A549 (cell line): Measurements from ENCODE around the gene RTL5. TPM values are rescaled to one million over a fixed set of nuclear protein-coding genes. Genes with fewer than 3 reads are reported as not detected.
A peak's percentile ranks its signal among the peaks of the same experiment; 100 is the strongest.

Experiments used
- ATAC-seq, 2 experiments: fragments of 200-7000 bp in 1 of 2; fragments of >200 bp in 1 of 2; cut with Nextera tagmentation in 1 of 2; cut with Tn5 transposase in 1 of 2; 3 replicates each; pipeline versions ENCODE4 v1.8.0 to v1.9.1; 2018 to 2020; ENCODE audit warnings: mild to moderate bottlenecking in 1 of 2, moderate library complexity in 1 of 2
- CTCF ChIA-PET: fragments of 300-600 bp; sonication (Branson Sonifier 250); formaldehyde crosslinking; extraction: SDS; loops from one replicate; lab custom pipeline; 2021; ENCODE audit warnings: antibody characterized with exemption, inconsistent platforms; lab: Yijun Ruan, JAX
- POLR2A ChIA-PET: fragments of 350-600 bp; formaldehyde crosslinking; extraction: SDS; loops from one replicate; lab custom pipeline; 2021; ENCODE audit warnings: antibody characterized with exemption, inconsistent platforms; lab: Yijun Ruan, JAX
- DNase-seq, 2 experiments: peaks; one replicate each; pipeline versions ENCODE4 v3.0.0 to v3.0.0-alpha.2; 2011 to 2016; ENCODE audit warnings: low read depth in 1 of 2, low spot score in 1 of 2
- FAIRE-seq: peaks from 2 replicates; lab custom pipeline; 2011; peaks lifted over from hg19 to GRCh38; lab: Jason Lieb, UNC
- H3K27ac ChIP-seq, 2 experiments: fragments of >200 bp; sonication (Bioruptor Twin); formaldehyde crosslinking; 3 replicates each; pipeline ENCODE4 v1.5.1; 2016 to 2017
- H3K4me1 ChIP-seq: fragments of >200 bp; sonication (Bioruptor Twin); formaldehyde crosslinking; 3 replicates; pipeline ENCODE4 v1.6.1; 2016
- H3K4me2 ChIP-seq: fragments of >200 bp; sonication (Bioruptor Twin); formaldehyde crosslinking; 3 replicates; pipeline ENCODE4 v1.6.1; 2016
- H3K4me3 ChIP-seq: fragments of >200 bp; sonication (Bioruptor Twin); formaldehyde crosslinking; 3 replicates; pipeline ENCODE4 v1.5.1; 2016
- H3K9me3 ChIP-seq: fragments of >200 bp; sonication (Bioruptor Twin); formaldehyde crosslinking; 3 replicates; pipeline ENCODE4 v1.6.1; 2016
- BHLHE40 ChIP-seq: IDR thresholded peaks from 2 replicates; pipeline ENCODE4 v1.6.1; 2012; ENCODE audit warnings: low read depth, low read length, inconsistent platforms
- CBX8 ChIP-seq: fragments of 200-600 bp; sonication (generic); IDR thresholded peaks from 2 replicates; pipeline ENCODE4 v1.6.1; 2016
- CEBPB ChIP-seq, 2 experiments: fragments of >200 bp in 1 of 2; sonication (Bioruptor Twin) in 1 of 2; formaldehyde crosslinking in 1 of 2; IDR thresholded peaks; 2 replicates each; pipeline ENCODE4 v1.6.1; 2012 to 2016
- HEYL ChIP-seq: fragments of 250-450 bp; sonication (Bioruptor Pico); IDR thresholded peaks from 2 replicates; pipeline ENCODE4 v1.8.0; 2021; ENCODE audit warnings: mild to moderate bottlenecking, moderate library complexity
- HOXB13 ChIP-seq: fragments of 250-450 bp; sonication (Bioruptor Pico); IDR thresholded peaks from 2 replicates; pipeline ENCODE4 v1.5.0; 2020; ENCODE audit warnings: low read depth, mild to moderate bottlenecking, moderate library complexity
- JUNB ChIP-seq: fragments of >200 bp; sonication (Bioruptor Twin); formaldehyde crosslinking; IDR thresholded peaks from 2 replicates; pipeline ENCODE4 v1.6.1; 2016
- KDM1A ChIP-seq: fragments of 200-600 bp; sonication (generic); IDR thresholded peaks from 2 replicates; pipeline ENCODE4 v1.6.1; 2016; ENCODE audit warnings: low read depth, mild to moderate bottlenecking
- KDM5A ChIP-seq: fragments of 200-600 bp; sonication (generic); IDR thresholded peaks from 2 replicates; pipeline ENCODE4 v1.6.1; 2016; ENCODE audit warnings: antibody characterized with exemption, mild to moderate bottlenecking
- NFE2L2 ChIP-seq: fragments of 150-350 bp; conservative IDR thresholded peaks from 2 replicates; pipeline ENCODE4 v1.6.1; 2014; ENCODE audit warnings: low read length
- NPAS2 ChIP-seq: fragments of 250-450 bp; sonication (Bioruptor Pico); IDR thresholded peaks from 2 replicates; pipeline ENCODE4 v1.8.0; 2022; ENCODE audit warnings: mild to moderate bottlenecking, moderate library complexity, borderline replicate concordance
- POLR2A ChIP-seq: IDR thresholded peaks from 2 replicates; pipeline ENCODE4 v1.6.1; 2012; ENCODE audit warnings: mild to moderate bottlenecking, low read length
- RFX5 ChIP-seq: fragments of 450-650 bp; IDR thresholded peaks from 2 replicates; pipeline ENCODE4 v1.7.1; 2014; ENCODE audit warnings: antibody characterized with exemption, mild to moderate bottlenecking, moderate library complexity
- TFCP2L1 ChIP-seq: fragments of 250-450 bp; sonication (Bioruptor Pico); IDR thresholded peaks from 2 replicates; pipeline ENCODE4 v1.5.0; 2021; ENCODE audit warnings: mild to moderate bottlenecking
- TP53 ChIP-seq: fragments of 250-450 bp; sonication (Bioruptor Pico); IDR thresholded peaks from 2 replicates; pipeline ENCODE4 v1.5.0; 2021; ENCODE audit warnings: mild to moderate bottlenecking, moderate library complexity
- ZFP36 ChIP-seq: fragments of 450-650 bp; IDR thresholded peaks from 2 replicates; pipeline ENCODE4 v1.6.1; 2014; ENCODE audit warnings: borderline replicate concordance; ENCODE audit not compliant: partially characterized antibody
- WGBS: methylation state at CpG from one replicate; pipeline ENCODE4 v1.1.6; 2017; ENCODE audit errors: missing lambda C conversion rate; 5-methylcytosine and 5-hydroxymethylcytosine counted together
- polyA plus RNA-seq, 4 experiments: library from polyadenylated mRNA; depleted of rRNA in 3 of 4; stranded (reverse); fragments of >200 nt; fragmentation: RNase III in 1 of 4; extraction: RNeasy Plus Mini Kit Qiagen cat#74134 plus additional on column Dnase treatment in 1 of 4; gene quantifications; 2 replicates in 3 of 4; 3 replicates in 1 of 4; pipeline ENCODE4 v1.2.3, GENCODE V29; 2011 to 2017
- TF ChIP-seq, protein P1 (sequence below): fragments of >200 bp; sonication (Bioruptor Twin); formaldehyde crosslinking; IDR thresholded peaks from 3 replicates; pipeline ENCODE4 v1.6.1; 2016
- TF ChIP-seq, protein P2 (sequence below): fragments of 250-450 bp; sonication (Bioruptor Pico); IDR thresholded peaks from 2 replicates; pipeline ENCODE4 v1.5.0; 2021; ENCODE audit warnings: mild to moderate bottlenecking, moderate library complexity, borderline replicate concordance
- TF ChIP-seq, protein P3 (sequence below): IDR thresholded peaks from 2 replicates; pipeline ENCODE4 v1.6.1; 2012

The RTL5 gene
- polyA plus RNA-seq, 2 of the 4 experiments (the other 2 are of a cell fraction) = 1.2 to 2.9 TPM

DNA sequence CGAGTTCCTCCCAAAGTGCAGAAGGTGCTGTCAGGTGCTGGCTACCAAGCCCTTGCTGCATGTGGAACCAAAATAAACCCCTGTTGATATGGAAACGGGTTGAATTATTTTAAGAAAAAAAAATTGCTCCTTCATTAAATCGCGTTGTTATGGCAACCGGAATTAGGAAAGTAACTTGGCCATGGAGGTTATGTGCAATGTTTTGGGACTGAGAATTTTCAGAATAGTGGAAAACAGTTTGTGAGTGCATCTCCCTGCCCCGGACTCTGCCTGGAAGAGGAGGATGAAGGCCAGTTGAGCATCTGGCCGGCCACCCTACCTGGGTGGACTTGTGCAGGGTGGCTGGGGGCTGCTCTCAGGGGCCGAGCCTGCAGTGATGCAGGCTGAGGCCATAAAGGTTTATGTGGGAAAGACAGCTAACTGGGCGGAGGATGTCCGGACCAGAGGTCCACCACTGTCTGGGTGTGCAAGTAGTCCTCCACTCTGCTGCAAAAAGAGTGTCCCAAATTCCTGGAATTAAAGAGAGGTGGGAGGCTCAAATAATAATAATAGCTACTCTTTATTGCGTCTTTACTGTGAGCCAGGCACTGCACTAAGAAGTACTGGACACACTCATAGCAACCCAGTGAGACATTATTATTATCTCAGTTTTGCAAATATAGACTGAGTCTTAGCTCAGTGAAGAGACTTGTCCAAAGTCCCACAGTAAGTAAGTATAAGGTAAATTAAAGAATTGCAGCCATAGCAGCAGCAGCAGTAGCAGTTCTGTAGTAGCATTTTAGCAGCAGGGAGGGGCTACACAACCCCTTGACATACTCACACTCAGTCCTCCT, 20.6 kb downstream of the RTL5 start:
- no peak for FAIRE-seq
- POLR2A ChIA-PET = no interaction called here

DNA sequence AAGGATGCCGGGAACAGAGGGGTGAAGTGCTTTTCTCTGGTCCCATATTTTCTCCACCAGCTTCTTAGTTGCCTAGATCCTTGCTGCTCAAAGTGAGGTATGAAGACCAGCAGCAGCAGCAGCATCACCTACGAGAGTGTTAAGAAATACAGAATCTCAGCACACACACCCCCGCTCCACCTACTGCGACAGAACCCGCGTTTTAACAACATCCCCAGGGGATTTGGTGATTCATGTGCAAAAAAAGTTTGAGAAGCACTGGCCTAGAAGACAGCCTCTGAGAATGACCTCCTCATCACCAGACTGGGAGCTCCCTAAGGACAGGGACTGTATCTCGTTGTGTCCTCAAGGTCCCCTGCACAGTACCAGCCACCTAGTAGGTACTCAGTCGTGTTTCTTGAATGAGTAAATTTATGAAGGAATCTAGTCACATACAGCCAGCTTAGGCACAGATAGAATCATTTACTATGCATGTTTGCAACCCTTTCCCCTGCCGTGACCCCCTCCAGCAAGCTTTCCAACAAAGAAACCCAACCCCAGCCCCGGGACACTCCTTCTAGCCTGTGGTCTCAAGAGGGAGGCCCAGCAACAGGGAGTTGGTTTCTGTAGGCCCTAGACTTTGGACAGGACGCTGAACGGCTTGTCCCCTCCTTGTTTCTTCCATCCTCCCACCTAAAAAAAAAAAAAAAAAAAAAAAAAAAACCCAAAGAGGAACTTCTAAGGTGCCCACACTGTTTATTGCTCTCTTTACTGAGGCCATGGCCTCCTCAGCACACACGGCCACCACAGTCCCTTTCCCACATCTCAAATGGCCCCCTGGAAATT, 21.5 kb downstream of the RTL5 start:
- peak; percentile 59 for FAIRE-seq
- POLR2A ChIA-PET = no interaction called here
- no peak overlapping the region; a peak in 1 of 6 replicates for H3K27ac ChIP-seq
- 0 out of 3 replicates have a peak overlapping the region, but pooled peaks have one; percentile 6 for H3K4me2 ChIP-seq
- WGBS = 56% methylated on average over 13 of the region's 13 CpGs
- H3K9me3 ChIP-seq = no peaks in the 10 kb centered on the region
- H3K4me1 ChIP-seq = peaks cover 34% of the 10 kb centered on the region
- TF ChIP-seq, protein P1, sequence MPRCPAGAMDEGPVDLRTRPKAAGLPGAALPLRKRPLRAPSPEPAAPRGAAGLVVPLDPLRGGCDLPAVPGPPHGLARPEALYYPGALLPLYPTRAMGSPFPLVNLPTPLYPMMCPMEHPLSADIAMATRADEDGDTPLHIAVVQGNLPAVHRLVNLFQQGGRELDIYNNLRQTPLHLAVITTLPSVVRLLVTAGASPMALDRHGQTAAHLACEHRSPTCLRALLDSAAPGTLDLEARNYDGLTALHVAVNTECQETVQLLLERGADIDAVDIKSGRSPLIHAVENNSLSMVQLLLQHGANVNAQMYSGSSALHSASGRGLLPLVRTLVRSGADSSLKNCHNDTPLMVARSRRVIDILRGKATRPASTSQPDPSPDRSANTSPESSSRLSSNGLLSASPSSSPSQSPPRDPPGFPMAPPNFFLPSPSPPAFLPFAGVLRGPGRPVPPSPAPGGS = no peak
- TF ChIP-seq HOXB13 (CRISPR knock-in tag) (no peak), ZFP36 (no peak), CBX8 (no peak), JUNB (no peak)
- TF ChIP-seq, protein P2, sequence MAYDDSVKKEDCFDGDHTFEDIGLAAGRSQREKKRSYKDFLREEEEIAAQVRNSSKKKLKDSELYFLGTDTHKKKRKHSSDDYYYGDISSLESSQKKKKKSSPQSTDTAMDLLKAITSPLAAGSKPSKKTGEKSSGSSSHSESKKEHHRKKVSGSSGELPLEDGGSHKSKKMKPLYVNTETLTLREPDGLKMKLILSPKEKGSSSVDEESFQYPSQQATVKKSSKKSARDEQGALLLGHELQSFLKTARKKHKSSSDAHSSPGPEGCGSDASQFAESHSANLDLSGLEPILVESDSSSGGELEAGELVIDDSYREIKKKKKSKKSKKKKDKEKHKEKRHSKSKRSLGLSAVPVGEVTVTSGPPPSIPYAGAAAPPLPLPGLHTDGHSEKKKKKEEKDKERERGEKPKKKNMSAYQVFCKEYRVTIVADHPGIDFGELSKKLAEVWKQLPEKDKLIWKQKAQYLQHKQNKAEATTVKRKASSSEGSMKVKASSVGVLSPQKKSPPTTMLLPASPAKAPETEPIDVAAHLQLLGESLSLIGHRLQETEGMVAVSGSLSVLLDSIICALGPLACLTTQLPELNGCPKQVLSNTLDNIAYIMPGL (CRISPR knock-in tag) = no peak
- no peak for ATAC-seq
- CTCF ChIA-PET = interaction anchor here (1.5 to 1.6 kb wide), 3 partner anchors 16 to 111 kb away, joined by 3 to 7 read pairs (median 4); no protein-coding TSS in a partner anchor
- H3K4me3 ChIP-seq = no peak overlapping the region
- no peak for DNase-seq

More for the DNA sequence above, 20.6 kb downstream of the RTL5 start:
- no peak overlapping the region for H3K4me3 ChIP-seq
- CTCF ChIA-PET = interaction anchor here (1.0 to 1.5 kb wide), 2 partner anchors 15 to 112 kb away, joined by 3 to 7 read pairs; no protein-coding TSS in a partner anchor
- H3K9me3 ChIP-seq = no peaks in the 10 kb centered on the region
- 64% methylated on average over 11 of the region's 11 CpGs for WGBS
- DNase-seq (no peak), ATAC-seq (peak; percentile 76 to 88; a peak in 5 of 6 replicates)
- no peak for TF ChIP-seq TFCP2L1 (CRISPR knock-in tag)
- no peak for TF ChIP-seq POLR2A
- TF ChIP-seq NPAS2 (CRISPR knock-in tag) = no peak
- no peak for TF ChIP-seq RFX5
- no peak for TF ChIP-seq JUNB
- TF ChIP-seq, protein P3, sequence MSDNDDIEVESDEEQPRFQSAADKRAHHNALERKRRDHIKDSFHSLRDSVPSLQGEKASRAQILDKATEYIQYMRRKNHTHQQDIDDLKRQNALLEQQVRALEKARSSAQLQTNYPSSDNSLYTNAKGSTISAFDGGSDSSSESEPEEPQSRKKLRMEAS = no peak
- TF ChIP-seq KDM1A = no peak
- TF ChIP-seq KDM5A = no peak
- no peak for TF ChIP-seq HOXB13 (CRISPR knock-in tag)
- peak overlapping the region in 1 of 2 experiments; percentile 57; a peak in 1 of 6 replicates for H3K27ac ChIP-seq
- H3K4me2 ChIP-seq = peak overlapping the region; percentile 45; the same call in 2 of the 3 replicates
- peaks cover 34% of the 10 kb centered on the region for H3K4me1 ChIP-seq

DNA sequence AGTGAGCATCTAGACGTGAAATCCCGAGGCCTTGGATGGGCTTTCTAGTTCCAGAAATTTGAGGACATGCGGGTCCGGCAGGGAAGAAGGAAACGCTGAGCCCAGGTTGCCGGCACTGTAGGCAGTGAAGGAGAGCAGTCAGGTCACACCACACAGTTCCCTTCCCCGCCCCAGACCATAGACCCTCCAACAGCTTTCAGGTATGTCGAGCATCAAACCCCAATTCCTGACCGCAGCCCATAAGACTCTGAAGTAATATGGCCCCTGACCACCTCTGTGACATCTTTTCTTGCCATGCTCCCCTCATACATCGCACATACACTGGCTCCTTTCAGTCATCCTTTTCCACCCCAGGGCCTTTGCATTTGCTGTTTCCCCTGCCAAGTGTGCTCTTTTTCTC, 23.0 kb downstream of the RTL5 start:
- no peak overlapping the region for H3K27ac ChIP-seq
- TF ChIP-seq HEYL = no peak
- TF ChIP-seq TFCP2L1 (CRISPR knock-in tag) = no peak
- no peak for TF ChIP-seq KDM5A
- no peak for TF ChIP-seq CEBPB (IDR thresholded peaks at IDR 0.05)
- TF ChIP-seq TP53 = no peak
- no peak for TF ChIP-seq NFE2L2
- no peak for TF ChIP-seq BHLHE40
- no peak for TF ChIP-seq CBX8
- WGBS = 92% methylated on average over 10 of the region's 10 CpGs
- POLR2A ChIA-PET = no interaction called here
- H3K4me3 ChIP-seq = no peak overlapping the region
- H3K4me1 ChIP-seq = peaks cover 34% of the 10 kb centered on the region
- CTCF ChIA-PET = interaction anchor here (1.6 kb wide), 1 partner anchor 109 kb away, joined by 3 read pairs; no protein-coding TSS in a partner anchor
- no peak overlapping the region for H3K4me2 ChIP-seq
- FAIRE-seq (no peak), ATAC-seq (no peak), DNase-seq (no peak)
- no peaks in the 10 kb centered on the region for H3K9me3 ChIP-seq
